Stimulated activated CD4-positive, alpha-beta T cell treated with anti-CD3 and anti-CD28 coated beads, Interleukin-1b, Interleukin-23, amount 100 ng/mL, for 1 hour (primary cell): ENCODE results near the gene ZNF536.

Experiments used
- DNase-seq, 2 donors: peaks; one replicate each; pipeline ENCODE4 v3.0.0-alpha.2; 2020; ENCODE audit warnings: low read depth in 2 of 2

Gene ZNF536

GRCh38 chr19:30528919-30529318, 156.7 kb downstream of the ZNF536 start:
- DNase-seq = no peak

- no peak for DNase-seq
Observed at GRCh38 chr19:30529876-30530275, 157.7 kb downstream of the ZNF536 start.

GRCh38 chr19:30530751-30531150, 158.6 kb downstream of the ZNF536 start:
- DNase-seq = no peak

- no peak for DNase-seq
Observed at GRCh38 chr19:30535011-30535410, 162.8 kb downstream of the ZNF536 start.

- DNase-seq = no peak
Observed at GRCh38 chr19:30536975-30537374, 164.8 kb downstream of the ZNF536 start.

- DNase-seq = no peak
Observed at GRCh38 chr19:30539315-30539714, 167.1 kb downstream of the ZNF536 start.

- no peak for DNase-seq
Observed at GRCh38 chr19:30539981-30540380, 167.8 kb downstream of the ZNF536 start.

GRCh38 chr19:30540761-30541160, 168.6 kb downstream of the ZNF536 start:
- DNase-seq = no peak

- no peak for DNase-seq
Observed at GRCh38 chr19:30541575-30541974, 169.4 kb downstream of the ZNF536 start.

- no peak for DNase-seq
Observed at GRCh38 chr19:30543243-30543945, 171.2 kb downstream of the ZNF536 start.

- DNase-seq = no peak
Observed at GRCh38 chr19:30545752-30546151, 173.6 kb downstream of the ZNF536 start.

- no peak for DNase-seq
Observed at GRCh38 chr19:30546332-30546731, 174.1 kb downstream of the ZNF536 start.

- no peak for DNase-seq
Observed at GRCh38 chr19:30547246-30547645, 175.1 kb downstream of the ZNF536 start.

GRCh38 chr19:30549151-30549550, 177.0 kb downstream of the ZNF536 start:
- no peak for DNase-seq

- DNase-seq = no peak
Observed at GRCh38 chr19:30551271-30551670, 179.1 kb downstream of the ZNF536 start.

GRCh38 chr19:30552593-30552992, 180.4 kb downstream of the ZNF536 start:
- no peak for DNase-seq

GRCh38 chr19:30555075-30555790, 183.0 kb downstream of the ZNF536 start:
- DNase-seq = no peak

GRCh38 chr19:30555791-30556110, 183.6 kb downstream of the ZNF536 start:
- no peak for DNase-seq

GRCh38 chr19:30556230-30556711, 184.1 kb downstream of the ZNF536 start:
- no peak for DNase-seq

- DNase-seq = no peak
Observed at GRCh38 chr19:30557212-30557611, 185.0 kb downstream of the ZNF536 start.

- DNase-seq = no peak
Observed at GRCh38 chr19:30557927-30558557, 185.9 kb downstream of the ZNF536 start.

GRCh38 chr19:30558793-30559192, 186.6 kb downstream of the ZNF536 start:
- DNase-seq = no peak

GRCh38 chr19:30559446-30559845, 187.3 kb downstream of the ZNF536 start:
- no peak for DNase-seq
